HG03135 (cell line): ENCODE data around the gene SASH1.
"Not testable (repeated sequence)": the region's sequence is repeated elsewhere in the genome, so short reads cannot be mapped to it uniquely, and the experiment has no call there.

Experiments used
- ATAC-seq: cut with Tn5 transposase; IDR thresholded peaks from one replicate; pipeline ENCODE4 v1.9.1; 2021; ENCODE audit warnings: mild to moderate bottlenecking, moderate library complexity; ENCODE audit not compliant: unreplicated experiment

The SASH1 gene

DNA sequence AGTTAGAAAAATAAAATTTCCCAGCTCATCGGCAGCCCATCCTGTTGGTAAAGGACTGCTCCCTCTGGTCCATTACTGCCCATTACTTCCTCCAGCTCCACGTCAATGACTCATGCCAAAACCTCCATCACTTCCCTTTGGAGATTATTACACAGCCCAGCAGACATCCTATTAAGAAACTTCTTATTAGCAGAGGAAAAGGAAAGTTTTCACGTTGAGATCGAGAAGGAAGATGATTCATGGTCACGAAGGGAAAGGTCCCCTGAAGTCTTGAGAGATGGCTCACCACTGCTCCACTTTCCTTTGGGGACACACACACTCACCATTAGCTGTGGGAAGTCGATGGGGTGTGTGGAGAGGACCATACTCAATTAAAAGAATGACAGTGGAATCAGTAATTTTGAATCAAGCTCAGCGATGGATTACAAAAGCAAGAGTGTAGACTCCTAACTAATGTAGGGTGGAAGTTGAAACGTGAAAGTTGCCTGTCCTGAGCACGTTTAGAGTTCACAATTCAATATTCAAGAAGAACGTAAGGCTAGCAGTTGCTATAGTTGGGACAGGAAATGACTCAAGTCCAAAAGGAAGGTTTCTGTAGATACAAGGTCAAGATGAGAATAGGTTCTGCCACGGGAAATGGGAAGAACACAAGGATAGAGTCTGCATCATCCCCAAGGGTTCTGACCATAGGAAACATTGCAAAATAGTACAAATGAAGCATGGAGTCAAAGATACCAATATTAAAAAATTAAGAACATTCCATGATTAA lies 21.6 kb downstream of the SASH1 start:
- no peak for ATAC-seq

DNA sequence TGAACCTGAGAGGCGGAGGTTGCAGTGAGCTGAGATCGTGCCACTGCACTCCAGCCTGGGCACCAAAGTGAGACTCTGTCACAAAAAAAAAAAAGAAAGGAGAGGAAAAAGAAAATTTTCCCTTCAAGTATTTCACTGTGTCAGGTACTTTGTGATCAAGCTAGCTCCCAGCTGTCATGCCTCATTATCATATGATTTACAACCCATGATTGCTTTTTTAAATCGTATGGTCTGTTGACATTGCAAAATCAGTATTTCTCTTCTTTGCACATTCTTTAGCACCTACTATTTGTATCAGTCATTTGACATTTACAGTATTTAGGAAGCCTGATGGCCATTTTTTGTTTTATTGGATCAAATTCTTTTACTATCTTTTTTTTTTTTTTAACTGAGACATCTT lies 22.4 kb downstream of the SASH1 start:
- no peak for ATAC-seq

DNA sequence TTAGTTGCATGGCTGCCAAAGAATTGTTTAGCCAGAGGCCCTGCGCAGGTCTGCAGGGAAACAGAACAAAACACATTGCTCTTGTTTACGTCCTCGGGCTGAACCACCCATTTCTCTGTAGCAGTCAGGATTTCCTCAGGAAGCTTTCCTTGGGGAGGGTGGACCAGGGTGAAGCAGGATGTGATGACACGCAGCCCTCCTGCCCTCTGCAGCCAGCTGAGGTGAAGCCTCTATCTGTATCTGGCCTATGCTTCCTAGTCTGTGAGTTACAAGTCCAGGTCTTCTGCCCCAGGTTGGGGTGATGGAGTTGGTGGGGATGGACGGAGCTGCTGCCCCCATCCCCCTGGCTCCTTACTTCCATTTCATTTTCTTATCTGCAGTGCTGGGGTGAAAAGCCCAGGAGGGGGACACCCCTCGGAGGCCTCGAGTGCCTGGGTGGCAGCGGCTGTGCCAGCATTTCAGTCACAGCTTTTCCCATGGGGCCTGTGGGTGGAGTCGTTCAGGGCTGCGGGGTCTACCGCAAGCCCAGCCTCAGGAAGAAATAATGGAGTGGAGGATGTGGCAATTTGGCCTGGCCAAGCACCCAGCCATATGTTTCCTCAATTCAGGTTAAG lies 24.9 kb downstream of the SASH1 start:
- ATAC-seq: no peak

DNA sequence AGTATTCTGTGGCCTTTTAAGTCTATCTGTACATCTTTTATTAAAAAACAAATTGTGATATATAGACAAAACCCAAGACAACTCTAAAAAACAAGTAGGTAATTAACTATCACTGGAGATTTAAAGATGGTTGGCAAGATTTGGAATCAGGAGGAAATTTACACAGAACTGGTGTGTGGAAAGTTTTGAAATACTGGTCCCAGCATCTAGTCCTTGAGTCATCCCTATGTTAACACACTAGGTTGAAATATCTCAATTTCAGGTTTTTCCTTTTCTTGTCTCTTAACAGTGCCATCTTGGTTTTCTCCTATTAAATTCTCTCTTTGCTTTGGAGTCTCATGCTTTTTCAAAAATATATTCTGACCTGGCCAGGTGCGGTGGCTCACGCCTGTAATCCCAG lies 27.5 kb downstream of the SASH1 start:
- ATAC-seq: no peak

DNA sequence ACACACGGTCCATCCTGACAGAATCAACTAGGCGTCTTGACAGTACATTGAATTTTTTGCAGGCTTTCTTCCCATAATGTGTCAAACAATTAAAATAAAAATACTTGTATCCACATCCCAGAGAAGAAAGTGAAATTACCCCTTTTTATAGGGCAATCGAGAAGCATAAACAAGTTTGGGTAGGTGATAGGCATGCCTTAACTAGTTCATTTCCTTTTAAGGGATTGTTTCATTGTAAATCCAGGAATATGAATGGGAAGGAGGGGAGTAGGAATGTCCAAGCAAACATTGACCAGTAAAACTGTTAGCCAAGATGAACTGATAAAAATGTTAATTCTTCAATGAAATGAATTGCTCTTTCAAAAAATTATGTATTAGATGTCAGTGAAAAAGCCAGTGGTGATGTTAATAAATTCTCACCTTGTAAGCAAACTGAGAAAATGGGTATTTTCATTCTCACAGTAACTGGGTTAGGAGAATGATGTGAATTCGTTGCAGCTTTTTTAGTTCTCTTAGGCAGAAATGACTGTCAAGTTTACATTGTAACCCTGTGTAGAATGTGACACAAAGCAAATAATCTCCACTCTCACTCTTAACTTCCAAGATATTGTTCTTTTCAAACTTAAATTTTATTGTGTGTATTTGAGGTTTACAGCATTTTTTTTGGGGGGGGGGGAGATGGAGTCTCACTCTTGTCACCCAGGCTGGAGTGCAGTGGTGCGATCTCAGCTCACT lies 31.6 kb downstream of the SASH1 start:
- ATAC-seq: no peak

DNA sequence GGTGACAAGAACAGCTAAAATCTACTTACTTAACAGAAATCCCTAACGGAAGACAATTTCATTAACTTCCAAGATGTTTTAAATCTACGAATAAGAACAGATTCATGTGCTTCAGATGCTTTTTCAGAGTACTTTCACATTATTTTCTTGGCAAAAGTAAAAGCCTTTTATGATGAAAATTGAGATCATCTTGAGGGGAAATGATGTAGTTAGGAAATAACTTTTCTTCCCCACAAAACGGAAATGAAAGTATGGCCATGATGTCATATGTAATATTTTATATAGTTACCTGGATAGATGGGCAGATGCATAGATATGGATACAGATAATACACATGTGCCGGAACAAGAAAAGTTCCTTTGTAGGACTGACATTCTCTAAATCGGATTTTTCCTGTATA lies 32.8 kb downstream of the SASH1 start:
- ATAC-seq: no peak

DNA sequence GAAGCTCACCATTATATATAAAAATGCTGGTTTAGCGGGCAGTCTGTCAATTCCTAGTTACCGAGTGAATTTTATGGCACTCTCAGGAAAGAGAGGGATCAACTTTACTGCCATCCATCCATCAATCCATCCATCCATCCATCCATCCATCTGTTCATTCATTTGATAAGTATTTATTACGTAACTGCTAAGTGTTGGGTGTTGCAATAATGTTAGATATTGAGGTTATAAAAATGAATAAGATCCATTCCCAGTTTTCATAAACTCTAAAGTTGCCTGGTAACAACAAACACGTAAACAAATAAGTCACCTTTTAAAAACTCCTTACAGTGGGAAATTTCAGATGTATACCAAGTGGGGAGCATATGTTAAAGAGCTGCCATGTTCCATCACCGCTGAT lies 36.8 kb downstream of the SASH1 start:
- no peak for ATAC-seq

DNA sequence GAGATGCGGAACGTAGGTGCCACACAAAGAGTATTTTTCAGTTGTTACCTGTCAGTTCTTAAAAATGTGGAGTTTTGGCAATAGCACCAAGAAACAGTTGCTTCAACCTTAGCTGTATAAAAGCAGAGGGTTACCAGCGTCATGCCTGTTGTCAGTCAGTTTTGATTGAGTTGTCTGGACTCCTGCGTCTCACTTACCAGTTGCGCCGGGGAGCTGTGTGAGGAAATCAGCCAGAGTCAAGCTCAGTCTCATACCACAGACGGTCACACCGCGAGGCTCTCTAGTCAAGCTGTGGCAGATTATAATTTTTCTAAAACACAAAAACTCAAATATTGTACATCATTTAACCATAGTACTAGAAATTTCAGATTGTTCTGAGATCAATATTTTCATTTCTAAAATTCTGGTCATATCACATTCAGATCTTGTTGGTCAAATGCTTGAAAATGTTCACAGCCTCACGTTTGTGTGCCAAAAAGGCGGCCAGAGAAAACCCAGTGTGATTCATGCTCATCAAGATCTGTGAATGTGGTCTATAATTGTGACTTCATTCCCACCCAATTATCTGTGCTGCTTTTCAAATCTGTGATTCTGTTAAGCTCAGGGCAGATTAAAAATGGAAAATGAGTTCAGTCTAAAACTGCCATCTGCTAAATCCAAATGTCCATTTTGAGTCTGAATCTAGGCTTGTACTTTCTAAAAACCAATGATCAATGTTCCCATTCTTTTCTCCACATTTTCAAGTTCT lies 37.5 kb downstream of the SASH1 start:
- no peak for ATAC-seq

DNA sequence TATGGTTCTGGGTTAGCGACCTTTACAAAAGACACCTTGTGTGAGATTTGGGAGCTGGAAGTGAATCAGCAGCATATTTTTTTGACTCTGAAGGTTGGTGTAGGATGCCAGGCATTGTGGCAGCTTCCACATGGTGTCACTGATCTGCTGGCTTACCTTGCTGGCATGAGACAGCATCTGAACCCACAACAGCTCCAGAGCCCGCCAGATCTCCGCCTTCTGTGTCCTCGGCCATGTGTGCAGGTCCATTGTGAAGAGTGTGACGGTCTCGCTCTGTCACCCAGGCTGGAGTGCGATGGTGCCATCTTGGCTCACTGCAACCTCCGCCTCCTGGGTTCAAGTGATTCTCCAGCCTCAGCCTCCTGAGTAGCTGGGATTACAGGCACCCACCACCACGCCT lies 39.4 kb downstream of the SASH1 start:
- ATAC-seq: not testable (repeated sequence)

DNA sequence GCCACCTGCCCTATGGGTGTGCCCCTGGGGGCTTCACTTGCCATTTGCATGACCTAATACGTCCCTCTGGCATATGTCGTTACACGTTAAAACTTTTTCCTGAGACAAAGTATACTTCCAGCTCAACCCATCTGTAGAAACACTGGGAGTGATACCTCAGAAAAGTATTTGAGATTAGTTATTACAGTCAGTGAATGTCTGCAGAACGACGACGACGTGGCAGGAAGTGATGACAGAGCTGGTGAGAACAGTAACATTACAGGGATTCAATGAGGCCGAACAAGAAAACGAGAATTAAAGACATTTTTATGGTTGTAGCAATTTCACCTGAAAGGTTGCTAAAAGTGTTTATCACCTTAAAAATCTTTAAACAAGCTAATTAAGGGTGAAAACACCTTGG lies 40.2 kb downstream of the SASH1 start:
- ATAC-seq: no peak

DNA sequence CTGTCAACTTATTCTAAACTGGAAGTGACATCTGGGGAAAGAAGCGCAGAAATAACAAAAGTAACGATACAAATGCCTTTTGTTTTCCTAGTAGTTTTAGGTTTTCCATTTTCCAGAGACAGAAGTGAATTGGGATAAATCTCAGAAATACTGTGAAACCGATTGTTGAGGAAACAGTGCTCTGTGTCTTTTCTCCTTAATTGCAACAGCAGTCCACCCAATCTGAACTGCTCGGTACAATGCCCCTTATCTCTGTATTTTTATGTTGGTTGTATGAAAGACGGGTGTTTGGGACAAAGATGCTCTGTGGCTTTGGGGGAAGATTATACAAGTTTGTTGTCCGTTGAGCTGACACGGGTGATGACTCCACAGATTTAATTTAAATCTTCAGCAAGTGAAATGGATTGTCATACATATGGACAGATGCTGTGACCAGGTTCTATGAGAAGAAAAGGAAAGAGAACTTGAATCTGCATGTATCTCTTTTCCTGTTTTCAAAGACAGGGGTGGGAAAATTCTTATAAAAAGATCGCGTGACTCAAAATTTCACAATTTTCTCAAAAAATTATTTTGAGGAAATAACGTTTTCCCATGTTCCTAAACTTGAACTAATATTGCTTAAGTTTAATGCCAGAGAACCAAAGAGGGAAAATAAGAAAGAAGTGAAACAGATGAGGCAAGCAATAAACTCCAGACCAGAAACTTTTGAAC lies 41.2 kb downstream of the SASH1 start:
- ATAC-seq: no peak

DNA sequence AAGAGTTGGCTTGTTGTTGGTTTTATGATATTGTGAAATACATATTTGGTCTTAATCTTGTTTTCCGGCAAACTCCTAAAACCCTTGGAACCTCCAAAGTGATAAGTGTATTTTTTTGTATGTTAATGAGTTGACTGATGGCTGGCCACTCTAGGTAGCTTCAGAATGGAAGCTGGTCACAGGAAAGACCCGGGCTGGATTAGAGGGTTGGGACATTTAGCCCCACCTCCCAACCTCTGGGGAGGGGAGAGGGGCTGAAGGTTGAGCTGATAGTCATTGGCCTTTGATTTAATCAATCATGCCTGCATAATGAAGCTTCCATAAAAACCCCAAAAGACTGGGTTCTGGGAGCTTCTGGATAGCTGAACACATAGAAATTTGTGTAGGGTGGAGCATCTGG lies 42.7 kb downstream of the SASH1 start:
- no peak for ATAC-seq

DNA sequence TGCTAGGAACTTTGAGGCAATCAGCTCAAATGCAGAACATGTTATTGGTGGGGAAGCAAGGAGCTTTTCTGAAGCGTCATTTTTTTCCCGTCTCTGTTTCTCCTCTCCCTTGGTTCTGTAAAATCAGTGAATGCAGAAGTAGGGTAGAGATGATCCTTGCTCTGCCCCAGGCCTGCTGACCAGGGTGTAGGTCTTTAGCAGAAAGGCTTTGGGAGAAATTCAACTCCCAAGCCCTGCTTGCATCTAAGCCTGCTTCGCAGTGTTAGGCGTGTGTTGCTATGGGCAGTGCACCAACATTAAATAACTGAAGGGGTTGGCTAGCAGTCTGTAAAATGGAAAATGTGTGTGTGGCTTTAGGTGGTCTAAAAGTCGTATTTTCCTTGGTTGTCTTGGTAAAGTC lies 45.9 kb downstream of the SASH1 start:
- ATAC-seq: no peak

DNA sequence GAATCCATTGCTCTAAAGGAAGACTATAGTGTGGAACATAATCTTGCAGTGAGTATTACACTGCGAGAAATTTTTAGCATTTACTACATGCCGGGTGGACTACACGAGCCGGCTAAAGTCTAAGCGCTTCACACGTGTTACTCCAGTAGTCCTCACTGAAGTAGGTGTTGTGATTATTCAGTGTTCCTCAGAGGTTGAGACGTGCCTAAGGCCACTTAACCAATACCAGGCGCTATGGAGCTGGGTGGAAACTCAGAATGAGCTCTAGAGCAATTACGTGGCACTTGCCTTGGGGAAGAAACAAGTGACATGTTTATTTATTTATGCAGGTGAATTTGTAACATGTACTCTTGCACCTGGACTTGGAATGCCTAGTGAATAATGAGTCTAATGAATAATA lies 46.4 kb downstream of the SASH1 start:
- ATAC-seq: no peak

DNA sequence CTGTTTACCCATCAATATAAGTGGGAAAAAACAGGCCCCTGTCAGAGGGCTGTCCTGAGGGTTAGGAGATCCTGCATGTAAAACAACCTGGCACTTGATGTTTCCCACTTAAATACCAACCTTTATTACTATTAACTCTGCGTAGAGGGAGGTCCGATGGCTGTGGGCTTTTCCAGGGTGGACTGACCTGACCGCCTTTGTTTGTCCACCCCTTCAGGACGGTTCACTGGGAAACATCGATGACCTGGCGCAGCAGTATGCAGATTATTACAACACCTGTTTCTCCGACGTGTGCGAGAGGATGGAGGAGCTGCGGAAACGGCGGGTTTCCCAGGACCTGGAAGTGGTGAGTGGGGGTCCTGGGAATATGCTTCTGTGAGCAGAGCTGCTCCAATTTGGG lies 47.3 kb downstream of the SASH1 start:
- no peak for ATAC-seq

DNA sequence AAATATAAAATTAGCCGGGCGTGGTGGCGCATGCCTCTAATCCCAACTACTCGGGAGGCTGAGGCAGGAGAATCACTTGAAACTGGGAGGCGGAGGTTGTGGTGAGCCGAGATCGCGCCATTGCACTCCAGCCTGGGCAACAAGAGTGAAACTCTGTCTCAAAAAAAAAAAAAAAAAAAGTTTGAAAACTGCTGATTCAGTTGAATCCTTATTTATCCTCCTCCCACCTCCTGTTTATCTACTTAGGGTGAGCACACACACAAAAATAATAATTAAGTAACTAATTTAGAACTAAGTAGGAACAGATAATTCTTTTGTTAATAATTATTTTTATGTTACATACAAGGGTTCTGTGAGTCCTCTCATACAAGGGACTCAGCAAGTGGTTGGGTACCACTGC lies 49.5 kb downstream of the SASH1 start:
- ATAC-seq: not testable (repeated sequence)

DNA sequence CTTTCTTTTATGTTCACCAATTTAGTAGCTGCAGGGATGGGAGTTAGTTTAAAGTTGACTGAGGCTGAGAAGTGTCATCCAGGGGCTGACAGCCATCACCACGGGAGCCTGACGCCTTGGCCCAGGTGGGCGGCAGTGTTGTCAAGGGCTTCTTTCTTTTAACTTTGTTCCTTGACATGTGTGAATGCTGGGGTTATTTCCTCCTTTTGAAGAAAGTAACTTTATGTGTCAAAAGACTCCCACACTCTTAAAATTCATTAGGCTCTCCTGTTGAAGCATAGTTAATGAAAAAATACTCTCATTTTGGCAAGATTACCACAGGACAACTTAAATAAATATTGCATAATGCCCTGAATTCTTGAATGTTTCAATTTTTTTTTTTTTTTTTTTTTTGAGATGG lies 50.0 kb downstream of the SASH1 start:
- ATAC-seq: no peak

DNA sequence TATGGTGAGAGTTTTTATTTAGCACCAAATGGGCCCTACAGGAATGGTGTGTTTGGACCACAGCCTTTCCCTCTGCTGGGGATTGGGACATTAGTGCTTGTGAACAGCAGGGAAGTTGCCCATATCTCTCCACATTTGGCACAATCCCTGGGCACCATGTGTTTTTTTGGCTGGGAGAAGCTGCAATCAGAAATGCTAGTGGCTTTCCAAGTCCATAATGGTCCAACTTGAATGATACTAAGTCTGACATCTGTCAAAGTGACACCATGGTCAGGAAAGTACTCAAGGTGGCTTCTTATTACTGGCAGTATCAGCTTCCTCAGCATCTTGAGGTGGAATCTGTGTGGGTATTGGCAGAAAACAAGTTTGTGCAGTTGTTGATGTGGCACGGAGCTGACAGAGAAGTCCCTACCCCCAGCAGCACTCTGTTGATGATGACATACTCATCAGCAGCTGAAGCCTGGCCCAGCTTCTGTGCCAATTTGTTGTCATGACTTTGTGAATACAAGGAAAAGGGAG lies 53.0 kb downstream of the SASH1 start:
- ATAC-seq: no peak

DNA sequence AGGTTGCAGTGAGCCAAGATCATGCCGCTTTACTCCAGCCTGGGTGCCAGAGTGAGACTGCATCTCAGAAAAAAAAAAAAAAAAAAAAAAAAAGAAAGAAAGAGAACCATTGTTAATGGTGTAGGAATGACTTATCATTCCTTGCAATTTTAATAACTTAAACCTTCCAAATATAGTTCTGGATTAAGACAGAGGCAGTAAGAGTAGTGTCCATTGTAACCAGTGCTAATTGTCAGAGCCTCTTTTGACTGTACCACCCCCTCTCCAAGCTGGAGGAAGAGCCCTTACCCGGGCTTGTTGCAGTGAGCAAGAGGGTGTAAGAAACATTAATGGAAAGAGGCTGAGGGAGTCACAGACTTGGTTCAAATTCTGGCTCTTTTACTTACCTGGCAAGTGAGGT lies 53.8 kb downstream of the SASH1 start:
- no peak for ATAC-seq

DNA sequence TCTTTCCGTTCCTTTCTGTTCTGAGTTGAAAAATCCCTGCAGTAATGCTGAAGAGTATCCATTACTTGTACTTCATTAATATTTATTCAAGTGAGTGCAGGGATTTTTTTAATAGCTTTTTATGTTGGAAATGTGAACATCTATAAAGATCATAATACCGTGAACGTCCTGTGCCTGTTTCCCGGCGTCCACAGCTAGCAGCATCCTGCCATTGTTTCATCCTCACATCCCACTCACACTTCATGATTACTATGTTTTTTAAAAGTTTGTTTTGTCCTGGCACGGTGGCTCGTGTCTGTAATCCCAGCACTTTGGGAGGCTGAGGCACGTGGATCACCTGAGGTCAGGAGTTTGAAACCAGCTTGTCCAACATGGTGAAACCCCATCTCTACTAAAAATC lies 54.3 kb downstream of the SASH1 start:
- no peak for ATAC-seq

DNA sequence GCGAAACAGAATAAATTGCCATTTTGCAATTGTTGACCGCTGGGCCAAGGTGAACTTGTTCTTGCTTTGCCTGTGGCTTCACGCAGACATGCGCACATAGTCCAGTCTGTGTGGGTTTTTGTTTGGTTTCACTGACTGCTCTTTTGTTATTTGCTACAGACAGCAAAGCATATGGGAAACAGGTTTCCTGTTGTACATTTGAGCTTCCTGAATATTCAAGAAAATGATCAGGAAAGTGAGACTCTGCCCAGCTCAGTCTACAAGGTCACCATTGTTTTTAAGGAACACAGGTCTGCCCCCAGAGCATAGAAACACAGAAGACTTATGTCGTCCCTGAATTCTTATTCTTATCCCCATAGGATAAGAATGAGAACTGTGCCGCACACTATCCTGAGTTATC lies 55.6 kb downstream of the SASH1 start:
- no peak for ATAC-seq
